ENCODE data around the gene DPYSL4.

Gene DPYSL4

GRCh38 chr10:132186488-132187429 is at the start of gene DPYSL4:
DPYSL4 (plus strand) TSS chr10:132186948; CDS start chr10:132187064, 116 bp downstream.
- peak; percentile 66 for DNase-seq

- no peak for DNase-seq
These were observed 49.4 kb upstream of the DPYSL4 start for GRCh38 chr10:132137111-132138072.

GRCh38 chr10:132138133-132138532 is 48.6 kb upstream of the DPYSL4 start:
- no peak for DNase-seq

GRCh38 chr10:132138596-132138995 is 48.2 kb upstream of the DPYSL4 start:
- no peak for DNase-seq

DNA sequence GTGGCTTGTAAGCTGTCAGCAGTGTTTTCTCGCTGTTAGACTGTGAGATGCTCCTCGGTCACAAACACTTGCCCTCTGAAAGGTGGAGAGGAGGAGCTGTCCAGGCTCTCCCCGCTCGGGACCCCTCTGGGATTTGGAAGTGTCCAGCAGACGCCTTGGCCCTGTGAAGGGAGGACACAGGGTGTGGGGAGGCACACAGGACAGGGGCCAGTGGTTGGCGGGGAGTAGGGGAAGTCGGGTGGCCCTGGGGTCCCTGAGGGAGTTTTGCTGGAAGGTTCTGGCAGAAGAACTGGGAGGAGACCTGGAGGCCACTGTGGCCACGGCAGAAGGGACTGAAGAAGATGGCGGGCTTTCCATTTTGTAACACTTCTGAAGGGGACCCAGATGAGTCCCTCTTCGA is 47.2 kb upstream of the DPYSL4 start:
- no peak for DNase-seq

DNA sequence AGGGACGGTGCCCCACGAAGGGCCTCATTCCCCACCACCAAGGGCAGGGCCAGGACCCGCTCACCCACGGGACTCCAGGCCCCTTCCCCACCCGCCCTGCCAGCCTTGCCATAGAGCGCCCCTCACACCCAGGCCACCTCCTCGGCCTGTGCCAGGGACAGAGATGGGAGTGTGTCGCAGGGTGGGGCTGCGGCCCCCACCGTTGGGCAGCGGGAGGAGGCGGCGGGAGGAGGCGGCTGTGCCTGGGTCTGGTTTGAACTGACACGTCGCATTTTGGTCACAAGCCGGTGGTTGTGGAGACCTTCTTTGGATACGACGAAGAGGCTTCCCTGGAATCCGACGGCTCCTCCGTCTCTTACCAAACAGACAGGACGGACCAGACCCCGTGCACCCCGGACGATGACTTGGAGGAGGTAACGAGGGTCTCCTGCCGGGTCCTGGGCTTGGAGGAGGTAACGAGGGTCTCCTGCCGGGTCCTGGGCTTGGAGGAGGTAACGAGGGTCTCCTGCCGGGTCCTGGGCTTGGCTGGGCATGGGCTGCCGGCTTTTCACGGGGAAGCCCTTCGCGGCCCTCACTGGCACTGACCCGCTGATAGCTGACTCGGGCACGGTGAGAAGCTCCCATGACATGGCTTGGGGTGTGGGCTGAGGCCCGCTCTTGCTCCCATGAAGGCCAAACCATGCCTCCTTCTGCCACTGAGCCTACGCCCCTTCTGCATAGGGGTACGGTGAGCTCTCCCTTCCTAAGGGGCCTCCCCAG is 46.4 kb upstream of the DPYSL4 start:
- no peak for DNase-seq

- no peak for DNase-seq
These were observed 45.7 kb upstream of the DPYSL4 start for GRCh38 chr10:132141076-132141475.

DNA sequence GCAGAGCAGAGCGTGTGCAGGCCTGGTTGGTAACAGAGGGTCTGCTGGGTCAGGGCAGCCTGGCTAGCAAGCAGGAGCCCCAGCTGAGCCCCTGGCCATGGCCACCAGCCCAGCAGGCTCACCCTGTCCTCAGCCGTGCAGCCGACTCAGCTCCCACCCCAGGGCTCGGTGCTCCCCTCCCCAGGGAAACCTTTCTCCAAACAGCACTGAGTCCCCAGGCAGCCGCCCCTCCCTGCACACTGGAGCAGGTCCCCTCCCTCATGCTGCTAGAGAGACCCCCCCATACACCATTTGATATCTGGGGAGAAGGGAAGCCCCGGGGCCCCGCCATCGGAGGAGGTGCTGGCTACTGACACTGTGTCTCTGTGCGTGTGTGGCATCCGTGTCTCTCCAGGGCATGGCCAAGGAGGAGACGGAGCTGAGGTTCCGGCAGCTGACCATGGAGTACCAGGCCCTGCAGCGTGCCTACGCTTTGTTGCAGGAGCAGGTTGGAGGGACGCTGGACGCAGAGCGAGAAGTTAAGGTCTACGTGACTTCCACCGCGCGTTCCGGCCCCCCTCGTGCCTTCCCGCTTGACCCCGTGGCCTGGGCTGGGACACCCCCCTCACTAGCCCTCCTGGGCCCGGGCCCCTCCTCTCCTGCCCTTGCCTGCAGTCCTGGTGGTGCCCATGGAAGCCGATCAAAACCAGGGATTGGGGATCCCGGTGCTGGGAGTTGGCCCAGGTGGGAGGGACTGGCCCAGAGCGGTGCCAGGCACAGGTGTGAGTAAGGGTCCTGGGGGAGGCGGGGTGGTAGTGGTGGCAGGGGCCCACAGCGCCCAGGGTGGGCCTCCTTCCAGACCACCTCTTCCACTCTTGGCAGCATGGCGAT is 45.0 kb upstream of the DPYSL4 start:
- DNase-seq, result no peak

DNA sequence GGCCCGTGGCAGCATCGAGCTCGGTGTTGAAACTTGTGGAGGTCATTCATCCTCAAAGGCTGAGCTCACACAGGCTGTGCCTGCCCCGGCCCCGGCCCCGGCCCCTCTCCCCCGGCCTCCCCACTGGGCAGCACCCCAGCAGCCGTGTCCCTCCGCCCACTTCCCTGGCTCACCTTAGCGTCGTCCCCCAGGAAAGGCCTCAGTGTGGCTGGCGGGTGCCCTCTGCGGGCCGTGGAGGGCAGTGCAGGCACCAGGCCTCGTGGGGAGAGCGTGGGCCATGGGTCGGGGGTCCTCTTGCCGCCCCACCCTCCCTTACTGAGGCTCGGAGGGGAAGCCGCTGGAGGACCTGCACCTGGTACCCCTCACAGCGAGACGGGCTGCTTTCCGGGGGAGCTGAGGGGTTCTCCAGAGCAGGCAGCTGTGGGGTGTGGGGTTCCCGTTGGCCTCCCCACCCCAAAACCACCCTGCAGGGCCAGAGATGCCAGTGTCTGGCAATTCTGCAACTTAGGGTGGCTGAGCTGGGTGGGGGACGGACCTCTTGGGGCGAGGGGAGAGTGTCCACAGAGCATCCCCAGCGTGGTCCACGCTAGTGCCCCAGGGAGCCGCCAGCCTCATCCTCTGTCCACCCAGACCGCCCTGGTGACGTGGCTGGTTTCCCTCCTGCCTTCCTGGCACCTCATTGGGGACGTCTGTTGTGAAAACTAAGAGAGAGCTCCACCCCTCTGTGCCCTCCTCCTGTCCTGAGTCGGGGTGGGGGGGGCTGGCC is 44.2 kb upstream of the DPYSL4 start:
- DNase-seq, result peak; percentile 87

GRCh38 chr10:132143162-132143561 is 43.6 kb upstream of the DPYSL4 start:
- DNase-seq, result no peak

DNA sequence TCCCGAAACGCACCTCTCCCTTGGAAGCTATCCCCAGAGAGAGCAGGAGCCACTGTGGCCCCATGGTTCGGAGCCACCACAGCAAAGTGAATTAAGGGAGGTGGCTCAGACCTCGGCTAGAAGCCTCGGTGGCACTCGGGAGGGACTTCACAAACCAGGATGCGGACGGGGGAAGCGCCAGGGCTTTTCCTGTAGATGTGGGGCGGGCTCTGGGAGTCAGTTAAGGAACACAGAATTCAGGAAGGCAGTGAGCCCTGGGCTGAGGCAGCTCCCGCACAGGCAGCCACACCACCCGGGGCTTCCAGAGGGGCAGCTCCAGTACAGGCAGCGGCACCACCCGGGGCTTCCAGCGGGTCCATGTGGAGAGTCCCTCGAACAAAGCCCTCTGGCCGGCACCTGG is 42.7 kb upstream of the DPYSL4 start:
- no peak for DNase-seq

- DNase-seq, result no peak
These were observed 41.7 kb upstream of the DPYSL4 start for GRCh38 chr10:132145002-132145401.

DNA sequence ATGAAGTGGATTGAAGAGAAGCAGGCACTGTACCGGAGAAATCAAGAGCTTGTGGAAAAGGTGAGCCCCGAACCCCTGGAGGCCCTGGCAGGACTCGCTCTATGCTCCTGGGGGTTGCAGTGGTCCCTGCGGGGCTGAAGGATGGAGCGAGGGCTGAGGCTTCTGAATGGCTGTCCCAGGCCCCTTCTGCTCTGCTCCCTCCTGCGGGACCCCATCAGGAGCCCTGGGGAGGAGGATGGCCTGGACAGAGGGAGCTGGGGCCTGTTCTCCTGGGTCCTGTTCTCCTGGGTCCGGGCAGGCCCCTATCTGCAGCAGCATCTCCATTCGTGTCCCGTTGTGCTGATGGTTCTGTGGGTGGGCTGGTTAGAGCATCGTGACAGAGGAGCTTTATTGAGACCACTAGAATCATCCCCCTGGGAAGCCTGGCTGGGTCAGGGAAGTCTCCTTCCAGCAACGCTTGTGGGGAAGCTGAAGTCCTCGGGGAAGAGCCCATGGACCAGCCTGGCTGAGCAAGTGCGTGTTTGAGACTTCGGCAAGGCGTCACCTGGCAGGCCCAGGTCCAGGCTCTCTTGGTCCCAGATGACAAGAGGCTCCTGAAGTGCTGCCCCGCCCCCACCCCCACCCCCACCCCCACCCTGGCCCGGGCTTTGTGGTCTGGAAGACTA is 41.1 kb upstream of the DPYSL4 start:
- DNase-seq, result no peak

DNA sequence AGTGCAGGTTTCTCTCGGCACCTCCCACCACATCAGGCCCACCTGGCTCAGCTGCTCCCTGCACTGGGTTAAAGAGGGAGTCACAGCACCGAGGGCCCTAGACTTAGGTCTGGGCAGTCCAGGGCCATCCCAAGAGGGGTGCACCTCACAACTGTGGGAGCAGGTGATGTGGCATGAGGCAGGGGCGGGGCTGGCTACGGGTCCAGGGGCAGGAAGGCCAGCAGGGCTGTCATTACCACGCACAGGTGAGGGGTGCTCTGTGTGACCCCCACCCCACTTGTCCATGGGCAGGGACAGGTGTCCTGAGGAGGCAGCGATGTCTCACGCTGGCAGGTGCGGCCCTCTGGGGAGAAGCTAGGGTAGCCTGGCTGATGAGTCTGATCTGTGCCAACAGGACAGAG is 40.5 kb upstream of the DPYSL4 start:
- no peak for DNase-seq

DNA sequence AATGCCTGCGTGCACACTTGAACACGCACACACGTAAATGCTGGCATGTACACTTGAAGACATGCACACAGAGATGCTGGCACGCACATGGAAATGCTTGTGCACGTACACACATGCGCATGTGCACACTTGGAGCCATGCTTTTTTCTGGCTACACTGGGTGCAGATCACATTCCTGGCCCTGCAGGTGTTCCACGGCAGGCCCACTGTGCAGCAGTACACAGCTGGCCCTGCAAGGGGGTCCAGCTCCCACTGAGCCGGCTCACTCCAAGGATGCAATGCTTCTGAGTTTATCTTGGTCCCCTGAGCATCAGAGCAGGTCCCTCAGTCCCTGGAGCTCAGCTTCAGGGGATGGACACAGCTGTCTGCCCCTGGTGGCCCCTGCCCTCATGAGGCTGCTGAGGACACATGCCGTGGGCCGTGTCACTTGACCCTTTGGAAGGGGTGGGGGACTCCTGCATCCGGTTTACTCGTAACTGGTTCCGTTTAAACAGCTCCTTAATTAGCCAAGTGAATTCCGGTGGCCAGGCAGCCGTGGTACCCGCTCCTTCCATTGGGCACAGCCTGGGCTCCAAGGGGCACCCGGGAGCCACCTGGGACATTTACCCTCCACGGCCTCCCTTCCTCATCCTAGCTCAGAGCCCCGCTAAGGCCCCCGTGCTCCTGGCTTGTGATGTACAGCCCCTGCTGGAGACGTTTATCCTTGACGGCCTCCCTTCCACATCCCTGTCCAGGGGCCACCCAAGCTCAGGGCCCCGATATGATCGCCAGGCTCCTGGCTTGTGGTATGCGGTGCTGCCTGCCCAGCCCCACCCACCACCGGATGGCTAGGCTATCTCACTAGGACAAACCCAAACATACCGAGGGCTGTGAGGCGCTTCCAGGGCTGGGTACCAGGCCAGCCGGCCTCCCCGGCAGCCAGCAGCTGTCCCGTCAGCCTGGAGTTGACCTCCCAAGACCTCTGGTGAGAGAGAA is 39.5 kb upstream of the DPYSL4 start:
- no peak for DNase-seq

DNA sequence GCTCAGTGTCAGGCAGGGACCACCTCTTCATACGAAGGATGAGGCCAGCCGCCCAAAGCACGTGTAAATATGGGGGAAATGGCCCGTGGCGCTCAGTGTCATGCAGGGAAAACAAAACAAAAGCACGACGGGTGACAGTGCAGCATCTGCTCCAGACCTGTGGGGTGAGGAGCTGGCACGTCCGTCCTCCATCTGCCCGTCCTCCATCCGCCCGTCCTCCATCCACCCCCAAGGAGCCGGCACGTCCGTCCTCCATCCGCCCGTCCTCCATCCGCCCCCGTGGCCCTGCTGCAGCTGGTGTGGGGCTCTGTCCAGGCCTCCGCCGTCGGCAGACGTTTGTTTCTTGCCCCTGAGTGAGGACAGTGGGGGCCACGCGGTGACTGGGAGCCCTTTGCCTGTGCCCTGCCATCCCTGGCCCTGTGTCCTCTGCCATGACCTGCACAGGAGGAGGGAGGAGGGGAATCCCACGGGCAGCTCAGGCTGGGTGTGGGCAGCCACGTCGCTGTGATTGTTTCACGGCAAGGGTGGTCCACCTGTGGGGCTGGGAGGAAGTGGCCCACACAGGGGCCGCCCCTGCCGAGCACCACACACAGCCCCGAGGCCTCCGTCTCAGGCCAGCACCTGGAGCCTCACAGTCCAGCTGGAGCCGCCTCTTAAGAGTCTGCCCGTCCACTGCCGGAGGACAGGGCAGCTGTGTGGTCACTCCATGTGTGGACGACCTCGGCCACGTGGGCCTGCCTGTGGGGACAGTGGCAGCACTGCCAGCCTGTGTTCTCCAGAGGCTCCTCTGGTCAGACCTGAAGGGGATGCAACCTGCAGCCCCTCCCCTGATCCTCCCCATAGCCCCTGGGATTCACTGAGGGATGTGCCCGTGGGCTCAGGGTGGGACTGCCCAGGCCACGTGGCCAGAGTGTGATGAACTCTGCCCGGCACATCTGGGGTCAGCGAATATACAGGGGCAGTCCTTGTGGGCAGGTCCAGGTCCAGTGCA is 38.2 kb upstream of the DPYSL4 start:
- no peak for DNase-seq

DNA sequence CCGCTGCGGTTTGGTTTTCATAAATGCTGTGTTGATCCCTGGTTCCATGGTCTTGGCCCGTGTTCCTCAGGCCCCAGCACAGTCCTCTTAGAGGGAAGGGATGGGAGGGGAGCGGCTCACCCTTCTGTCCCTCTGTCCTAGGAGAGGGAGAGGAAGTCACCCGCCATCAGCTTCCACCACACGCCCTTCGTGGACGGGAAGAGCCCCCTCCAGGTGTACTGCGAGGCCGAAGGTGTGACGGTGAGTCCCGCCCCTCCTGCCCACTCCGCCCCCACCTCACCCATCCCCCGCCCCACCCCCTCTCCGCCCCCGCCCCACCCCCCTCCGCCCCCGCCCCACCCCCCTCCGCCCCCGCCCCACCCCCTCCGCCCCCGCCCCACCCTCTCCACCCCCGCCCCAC is 37.5 kb upstream of the DPYSL4 start:
- DNase-seq, result no peak

DNA sequence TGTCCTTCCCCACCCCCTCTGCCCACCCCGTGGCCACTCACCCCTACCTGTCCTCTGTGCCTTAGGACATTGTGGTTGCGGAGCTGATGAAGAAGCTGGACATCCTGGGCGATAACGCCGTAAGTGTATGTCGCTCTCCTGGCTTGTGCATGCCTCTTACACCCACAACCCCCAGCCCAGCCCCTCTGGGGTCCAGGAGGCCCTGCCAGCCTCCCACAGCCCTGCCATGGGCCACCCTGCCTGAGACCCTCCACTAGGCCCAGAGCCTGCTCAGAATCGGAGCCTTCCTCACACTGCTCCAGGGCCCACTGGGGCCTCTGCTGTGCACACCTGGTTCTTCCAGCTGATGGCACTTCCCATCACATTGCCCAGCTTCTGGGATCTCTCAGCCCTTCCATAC is 36.8 kb upstream of the DPYSL4 start:
- no peak for DNase-seq
